Thymus (tissue), 14 donors: Measurements from ENCODE around the gene APOL6. TPM values are rescaled to one million over a fixed set of nuclear protein-coding genes. Genes with fewer than 3 reads are reported as not detected.

Source experiments
- DNase-seq, 9 donors: peaks; one replicate each; pipeline ENCODE4 v3.0.0-alpha.2; 2013; ENCODE audit warnings: low spot score in 9 of 9, low read depth in 6 of 9, missing footprints in 1 of 9
- H3K27ac ChIP-seq, 2 donors: one replicate each; pipeline ENCODE4 v1.5.1; 2013; ENCODE audit warnings: control low read depth in 1 of 2, low read depth in 1 of 2, low read length in 1 of 2, mild to moderate bottlenecking in 1 of 2, moderate library complexity in 1 of 2
- H3K27me3 ChIP-seq, 2 donors: one replicate each; pipeline ENCODE4 v1.5.1; 2013; ENCODE audit warnings: low read length in 1 of 2; ENCODE audit not compliant: control insufficient read depth in 2 of 2, insufficient read depth in 1 of 2
- H3K36me3 ChIP-seq, 2 donors: one replicate each; pipeline ENCODE4 v1.5.1; 2013; ENCODE audit warnings: low read length in 1 of 2, mild to moderate bottlenecking in 1 of 2, moderate library complexity in 1 of 2; ENCODE audit not compliant: control insufficient read depth in 2 of 2, insufficient read depth in 2 of 2
- H3K4me1 ChIP-seq, 2 donors: one replicate each; pipeline ENCODE4 v1.5.1; 2013; ENCODE audit warnings: low read length in 2 of 2; ENCODE audit not compliant: control insufficient read depth in 2 of 2, insufficient read depth in 2 of 2
- H3K4me3 ChIP-seq, 2 donors: one replicate each; pipeline ENCODE4 v1.5.1; 2013; ENCODE audit warnings: low read length in 2 of 2, control low read depth in 1 of 2, mild to moderate bottlenecking in 1 of 2
- H3K9me3 ChIP-seq, 2 donors: one replicate each; pipeline ENCODE4 v1.5.1; 2013; ENCODE audit warnings: low read length in 1 of 2, mild to moderate bottlenecking in 1 of 2; ENCODE audit not compliant: control insufficient read depth in 2 of 2, insufficient read depth in 1 of 2
- WGBS: extraction: QIAGEN DNeasy Blood & Tissue Kit; methylation state at CpG from one replicate; pipeline ENCODE4 v1.1.7; 2013; 5-methylcytosine and 5-hydroxymethylcytosine counted together
- long read RNA-seq, 10 donors: transcript quantifications; one replicate each; lab custom pipeline, GENCODE V29; 2026
- polyA plus RNA-seq: library from polyadenylated mRNA; stranded (reverse); fragments of 200-250 nt; gene quantifications from one replicate; pipeline ENCODE4 v1.2.3, GENCODE V29; 2013
- total RNA-seq: library from RNA; stranded (reverse); fragments of 120-200 nt; gene quantifications from one replicate; pipeline ENCODE4 v1.2.4, GENCODE V29; 2013
- donor health status: healthy.

The APOL6 gene
- 19.8 TPM for total RNA-seq
- polyA plus RNA-seq = 9.3 TPM
- long read RNA-seq, donor 1, full-length matches to known transcripts = 2 of 2 reads
- long read RNA-seq, donor 1, partial matches to known transcripts = 0 of 2 reads
- long read RNA-seq, donor 1, other reads (novel, unspliced or antisense) = 0 of 2 reads
- long read RNA-seq, donor 2, full-length matches to known transcripts = 5 of 5 reads
- long read RNA-seq, donor 2, partial matches to known transcripts = 0 of 5 reads
- long read RNA-seq, donor 2, other reads (novel, unspliced or antisense) = 0 of 5 reads
- long read RNA-seq, donor 3, full-length matches to known transcripts = 7 of 7 reads
- long read RNA-seq, donor 3, partial matches to known transcripts = 0 of 7 reads
- long read RNA-seq, donor 3, other reads (novel, unspliced or antisense) = 0 of 7 reads
- long read RNA-seq, donor 4, full-length matches to known transcripts = 5 of 5 reads
- long read RNA-seq, donor 4, partial matches to known transcripts = 0 of 5 reads
- long read RNA-seq, donor 4, other reads (novel, unspliced or antisense) = 0 of 5 reads
- long read RNA-seq, donor 5, full-length matches to known transcripts = 7 of 7 reads
- long read RNA-seq, donor 5, partial matches to known transcripts = 0 of 7 reads
- long read RNA-seq, donor 5, other reads (novel, unspliced or antisense) = 0 of 7 reads
- long read RNA-seq, donor 6, full-length matches to known transcripts = 5 of 5 reads
- long read RNA-seq, donor 6, partial matches to known transcripts = 0 of 5 reads
- long read RNA-seq, donor 6, other reads (novel, unspliced or antisense) = 0 of 5 reads
- long read RNA-seq, donor 7, full-length matches to known transcripts = 2 of 2 reads
- long read RNA-seq, donor 7, partial matches to known transcripts = 0 of 2 reads
- long read RNA-seq, donor 7, other reads (novel, unspliced or antisense) = 0 of 2 reads
- long read RNA-seq, donor 8, full-length matches to known transcripts = 4 of 4 reads
- long read RNA-seq, donor 8, partial matches to known transcripts = 0 of 4 reads
- long read RNA-seq, donor 8, other reads (novel, unspliced or antisense) = 0 of 4 reads
- long read RNA-seq, donor 9, full-length matches to known transcripts = 1 of 1 reads
- long read RNA-seq, donor 9, partial matches to known transcripts = 0 of 1 reads
- long read RNA-seq, donor 9, other reads (novel, unspliced or antisense) = 0 of 1 reads
- long read RNA-seq, donor 10, full-length matches to known transcripts = 4 of 4 reads
- long read RNA-seq, donor 10, partial matches to known transcripts = 0 of 4 reads
- long read RNA-seq, donor 10, other reads (novel, unspliced or antisense) = 0 of 4 reads

GRCh38 chr22:35648066-35649025, at the start of gene APOL6:
APOL6 (plus strand) TSS chr22:35648446; CDS start chr22:35656426, 7,980 bp downstream.
- WGBS = 14% methylated on average over 18 of the region's 18 CpGs
- peak within 1 kb of the TSS; percentile 68 to 73 for H3K4me3 ChIP-seq
- no peaks in the 10 kb centered on the region for H3K27me3 ChIP-seq
- DNase-seq = peak; percentile 44 to 91 (median 68)
- H3K9me3 ChIP-seq = peaks cover 2 to 6% of the 10 kb centered on the region in 2 donors
- peak within 1 kb of the TSS; percentile 91 to 97 for H3K27ac ChIP-seq
- H3K36me3 ChIP-seq = peaks cover 4% of the 10 kb centered on the region in 2 donors
- H3K4me1 ChIP-seq = peaks cover 7 to 26% of the 10 kb centered on the region in 2 donors

DNA sequence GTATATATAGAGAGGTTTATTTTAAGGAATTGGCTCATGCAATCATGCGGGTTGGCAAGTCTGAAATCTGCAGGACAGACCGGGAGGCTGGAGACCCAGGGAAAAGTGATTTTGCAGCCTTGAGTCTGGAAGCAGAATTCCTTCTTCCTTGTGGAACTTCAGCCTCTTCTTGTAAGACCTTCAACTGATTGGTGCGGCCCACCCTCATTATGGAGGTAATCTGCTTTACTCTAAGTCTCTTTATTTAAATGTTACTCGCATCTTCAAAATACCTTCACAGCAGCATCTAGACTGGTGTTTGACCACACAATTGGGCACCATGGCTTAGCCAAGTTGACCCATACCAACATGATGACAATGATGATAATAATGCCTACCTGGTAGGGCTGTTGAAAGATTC, 48.9 kb upstream of the APOL6 start:
- H3K27me3 ChIP-seq = no peaks in the 10 kb centered on the region
- H3K4me1 ChIP-seq = no peaks in the 10 kb centered on the region
- no peak overlapping the region for H3K4me3 ChIP-seq
- H3K9me3 ChIP-seq = no peaks in the 10 kb centered on the region
- DNase-seq = no peak
- H3K27ac ChIP-seq = no peak overlapping the region
- WGBS = 97% methylated on average over 4 of the region's 4 CpGs
- no peaks in the 10 kb centered on the region for H3K36me3 ChIP-seq

- H3K36me3 ChIP-seq = no peaks in the 10 kb centered on the region
- no peak for DNase-seq
- H3K4me1 ChIP-seq = no peaks in the 10 kb centered on the region
- H3K9me3 ChIP-seq = no peaks in the 10 kb centered on the region
- no peak overlapping the region for H3K4me3 ChIP-seq
- no peaks in the 10 kb centered on the region for H3K27me3 ChIP-seq
- 49% methylated on average over 12 of the region's 12 CpGs for WGBS
- no peak overlapping the region for H3K27ac ChIP-seq
These were observed 47.8 kb upstream of the APOL6 start for GRCh38 chr22:35600476-35600875.

- Histone ChIP-seq H3K27me3 (no peaks in the 10 kb centered on the region), H3K27ac (no peak overlapping the region), H3K4me3 (no peak overlapping the region), H3K9me3 (no peaks in the 10 kb centered on the region), H3K36me3 (no peaks in the 10 kb centered on the region), H3K4me1 (no peaks in the 10 kb centered on the region)
- WGBS = 99% methylated on average over 5 of the region's 5 CpGs
- no peak for DNase-seq
These were observed 47.1 kb upstream of the APOL6 start for GRCh38 chr22:35601013-35601580.

DNA sequence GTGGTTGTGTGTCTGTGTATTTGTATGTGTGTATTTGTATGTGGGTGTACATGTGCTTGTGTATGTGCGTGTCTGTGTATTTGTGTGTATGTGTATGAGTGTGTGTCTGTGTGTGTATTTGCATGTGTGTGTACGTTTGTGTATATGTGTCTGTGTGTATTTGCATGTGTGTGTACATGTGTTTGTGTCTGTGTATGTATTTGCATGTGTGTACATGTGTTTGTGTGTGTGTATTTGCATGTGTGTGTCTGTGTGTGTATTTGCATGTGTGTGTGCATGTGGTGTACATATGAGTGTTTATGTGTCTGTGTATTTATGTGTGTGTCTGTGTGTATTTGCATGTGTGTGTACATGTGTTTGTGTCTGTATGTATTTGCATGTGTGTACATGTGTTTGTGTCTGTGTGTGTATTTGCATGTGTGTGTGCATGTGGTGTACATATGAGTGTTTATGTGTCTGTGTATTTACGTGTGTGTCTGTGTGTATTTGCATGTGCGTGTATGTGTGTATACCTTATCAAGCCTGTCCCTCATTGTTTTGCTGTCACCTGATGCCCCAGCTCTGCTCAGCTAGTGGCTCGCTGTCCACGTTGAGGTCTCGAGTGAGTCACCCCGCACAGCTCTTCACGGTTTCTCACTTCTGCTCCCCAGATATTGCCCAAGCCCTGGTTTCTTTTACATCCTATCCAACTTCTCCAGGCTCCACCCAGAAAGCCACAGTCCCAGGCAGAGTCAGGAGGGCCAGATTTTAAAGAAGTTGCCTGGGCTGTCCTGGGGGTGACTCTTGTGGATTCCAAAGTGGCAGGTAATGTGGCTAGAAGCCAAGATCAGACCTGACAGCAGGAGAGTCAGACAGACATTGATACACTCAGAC, 46.3 kb upstream of the APOL6 start:
- Histone ChIP-seq H3K27me3 (no peaks in the 10 kb centered on the region), H3K4me3 (no peak overlapping the region), H3K4me1 (no peaks in the 10 kb centered on the region), H3K27ac (no peak overlapping the region), H3K9me3 (no peaks in the 10 kb centered on the region), H3K36me3 (no peaks in the 10 kb centered on the region)
- 78% methylated on average over 9 of the region's 9 CpGs for WGBS
- DNase-seq = no peak

DNA sequence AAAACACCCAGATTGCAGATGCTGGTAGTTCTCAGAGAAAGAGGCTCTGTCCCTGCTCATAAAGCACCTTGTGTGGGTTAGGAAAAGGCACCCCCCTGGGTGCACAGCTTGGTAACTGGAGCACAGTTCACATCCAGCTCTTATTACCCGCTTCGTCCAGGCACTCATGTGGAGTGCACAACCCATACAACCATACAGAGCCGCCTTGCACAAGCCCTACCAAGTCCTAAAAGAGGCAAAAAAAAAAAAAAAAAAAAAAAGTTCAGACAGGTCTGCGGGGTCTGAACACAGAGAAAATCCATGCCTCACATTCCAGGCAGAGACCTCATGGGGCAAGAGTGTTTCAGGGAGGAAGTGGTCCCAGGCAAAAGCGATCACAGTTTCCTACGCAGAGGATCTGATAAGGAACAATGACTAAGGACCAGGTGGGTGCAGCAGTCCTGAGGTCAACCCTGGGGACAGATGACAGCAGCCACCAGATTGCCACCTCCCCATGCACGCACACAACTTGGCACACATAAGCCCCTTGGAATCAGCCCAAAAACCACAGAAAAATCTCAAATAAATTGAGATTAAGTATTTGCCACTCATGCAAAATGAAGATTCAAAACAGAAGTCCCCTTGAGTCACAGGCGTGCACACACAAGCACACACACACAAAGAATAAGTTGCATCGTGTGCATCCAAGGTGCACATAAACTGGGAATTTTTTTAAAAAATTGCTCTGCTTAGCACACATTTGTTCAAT, 43.5 kb upstream of the APOL6 start:
- H3K27me3 ChIP-seq = no peaks in the 10 kb centered on the region
- no peak overlapping the region for H3K4me3 ChIP-seq
- H3K36me3 ChIP-seq = no peaks in the 10 kb centered on the region
- H3K27ac ChIP-seq = no peak overlapping the region
- WGBS = 35% methylated on average over 9 of the region's 9 CpGs
- H3K9me3 ChIP-seq = no peaks in the 10 kb centered on the region
- no peak for DNase-seq
- no peaks in the 10 kb centered on the region for H3K4me1 ChIP-seq

GRCh38 chr22:35605369-35605680, 42.9 kb upstream of the APOL6 start:
- DNase-seq = no peak
- H3K4me3 ChIP-seq = no peak overlapping the region
- H3K36me3 ChIP-seq = no peaks in the 10 kb centered on the region
- H3K27me3 ChIP-seq = no peaks in the 10 kb centered on the region
- no peak overlapping the region for H3K27ac ChIP-seq
- no peaks in the 10 kb centered on the region for H3K9me3 ChIP-seq
- no peaks in the 10 kb centered on the region for H3K4me1 ChIP-seq
- 91% methylated on average over 2 of the region's 2 CpGs for WGBS
